K562 (cell line): Measurements from ENCODE around the gene RRAGB. TPM values are rescaled to one million over a fixed set of nuclear protein-coding genes. Genes with fewer than 3 reads are reported as not detected.

Experiments used
- CBX8 ChIP-seq: fragments of 200-600 bp; sonication (generic); IDR thresholded peaks from 2 replicates; pipeline ENCODE4 v1.6.1; 2012; ENCODE audit warnings: borderline replicate concordance, mixed run types, low read depth, mild to moderate bottlenecking, moderate library complexity, mixed read lengths, low read length, control low read depth, inconsistent platforms; ENCODE audit not compliant: poor library complexity, severe bottlenecking; ENCODE audit errors: extremely low read depth
- CEBPG ChIP-seq, 3 experiments: fragments of 200-800 bp in 1 of 3; sonication (Bioruptor generic) in 1 of 3; sonication (generic) in 1 of 3; formaldehyde crosslinking in 1 of 3; IDR thresholded peaks in 2 of 3; conservative IDR thresholded peaks in 1 of 3; 2 replicates each; pipeline versions ENCODE4 v1.6.1 to v1.8.0; 2016 to 2022; ENCODE audit warnings: missing compliant biosample characterization in 2 of 3, missing genetic modification characterization in 2 of 3, mild to moderate bottlenecking in 1 of 3, missing genetic modification reagents in 1 of 3
- ESRRA ChIP-seq: fragments of 450-650 bp; IDR thresholded peaks from 2 replicates; pipeline ENCODE4 v1.6.1; 2014; ENCODE audit warnings: low read depth, mild to moderate bottlenecking, moderate library complexity, borderline replicate concordance
- HLTF ChIP-seq: fragments of 450-650 bp; IDR thresholded peaks from 2 replicates; pipeline ENCODE4 v1.6.1; 2016
- RBM25 ChIP-seq: fragments of 200-400 bp; formaldehyde crosslinking; IDR thresholded peaks from 2 replicates; pipeline ENCODE4 v1.6.1; 2018; ENCODE audit warnings: low read length, low read depth, moderate library complexity; ENCODE audit not compliant: severe bottlenecking
- ZBTB9 ChIP-seq: fragments of 450-650 bp; formaldehyde crosslinking; IDR thresholded peaks from 2 replicates; pipeline ENCODE4 v1.4.0; 2020; ENCODE audit warnings: mild to moderate bottlenecking, moderate library complexity
- ZNF134 ChIP-seq: fragments of 250-450 bp; sonication (Bioruptor Pico); conservative IDR thresholded peaks from 2 replicates; pipeline ENCODE4 v1.4.0; 2020
- ZNF263 ChIP-seq: sonication (generic); formaldehyde crosslinking; IDR thresholded peaks from 2 replicates; pipeline ENCODE4 v1.8.0; 2022; ENCODE audit warnings: mild to moderate bottlenecking, missing genetic modification reagents, borderline replicate concordance
- ZNF518B ChIP-seq: fragments of 250-450 bp; sonication (Bioruptor Pico); IDR thresholded peaks from 2 replicates; pipeline ENCODE4 v1.5.0; 2021; ENCODE audit warnings: mild to moderate bottlenecking, moderate library complexity
- ZNF668 ChIP-seq: fragments of 250-450 bp; sonication (Bioruptor Pico); IDR thresholded peaks from 2 replicates; pipeline ENCODE4 v1.8.0; 2022; ENCODE audit warnings: mild to moderate bottlenecking, inconsistent platforms
- ZNF77 ChIP-seq: fragments of 250-450 bp; sonication (Bioruptor Pico); IDR thresholded peaks from 2 replicates; pipeline ENCODE4 v1.5.0; 2020
- polyA plus RNA-seq, 8 experiments: library from polyadenylated mRNA; depleted of rRNA in 4 of 8; stranded (reverse) in 5 of 8; unstranded in 3 of 8; fragments of >200 nt; fragmentation: Nextera tagmentation in 2 of 8; fragmentation: Illumina TruSeq in 1 of 8; extraction: Ambion mirVana in 2 of 8; extraction: Trizol in 1 of 8; gene quantifications; 2 replicates each; pipeline versions ENCODE4 v1.2.1 to v1.2.3, GENCODE V29; 2011 to 2014; ENCODE audit warnings: inconsistent platforms in 1 of 8, missing spikeins in 1 of 8
- total RNA-seq, 7 experiments: library from RNA; depleted of rRNA in 6 of 7; stranded (reverse); fragments of >200 nt in 6 of 7; fragmentation: Illumina TruSeq in 2 of 7; extraction: Trizol in 2 of 7; gene quantifications; 2 replicates each; pipeline versions ENCODE4 v1.2.1 to v1.2.3, GENCODE V29; 2011 to 2021; ENCODE audit warnings: low replicate concordance in 1 of 7

Gene RRAGB
- total and polyA plus RNA-seq, 9 of the 15 experiments (the other 6 are each of a cell fraction or from before 2014, with no cell fraction given): 5.6 to 15.6 (median 9.1) TPM

- TF ChIP-seq ZNF518B (CRISPR knock-in tag) (no peak), ZNF668 (CRISPR knock-in tag) (no peak), RBM25 (peak; percentile 39), ESRRA (no peak), CBX8 (no peak), ZNF263 (no peak), ZNF134 (CRISPR knock-in tag) (peak; percentile 85), ZBTB9 (CRISPR knock-in tag) (no peak), HLTF (no peak), CEBPG (CRISPR knock-in tag; IDR thresholded peaks at IDR 0.05) (no peak), CEBPG (tag; conservative IDR thresholded peaks at IDR 0.05 in 1 of 2, IDR thresholded peaks at IDR 0.05 in 1 of 2) (no peak), ZNF77 (CRISPR knock-in tag) (no peak)
Observed at GRCh38 chrX:55750256-55750655, 32.7 kb downstream of the RRAGB start (continued).
